Neuronal stem cell (in vitro differentiated cells): ENCODE results near the gene HOXB1. TPM values are rescaled to one million over a fixed set of nuclear protein-coding genes. Genes with fewer than 3 reads are reported as not detected.
"Not testable (repeated sequence)": the region's sequence is repeated elsewhere in the genome, so short reads cannot be mapped to it uniquely, and the experiment has no call there.

Source experiments
- DNase-seq: peaks from one replicate; pipeline ENCODE4 v3.0.0-alpha.2; 2013; ENCODE audit warnings: low spot score
- H2AFZ ChIP-seq: one replicate; pipeline ENCODE4 v1.6.1; 2013; ENCODE audit warnings: mild to moderate bottlenecking, low read length, inconsistent platforms
- H2AK5ac ChIP-seq: 2 replicates; pipeline ENCODE4 v1.6.1; 2013; ENCODE audit warnings: low read depth, mild to moderate bottlenecking, inconsistent platforms, low read length, moderate library complexity, mixed read lengths
- H2BK120ac ChIP-seq: 2 replicates; pipeline ENCODE4 v1.6.1; 2013; ENCODE audit warnings: low read depth, mild to moderate bottlenecking, inconsistent platforms, low read length, moderate library complexity, mixed read lengths
- H2BK12ac ChIP-seq: one replicate; pipeline ENCODE4 v1.6.1; 2013; ENCODE audit warnings: low read length, inconsistent platforms
- H2BK15ac ChIP-seq: 2 replicates; pipeline ENCODE4 v1.6.1; 2013; ENCODE audit warnings: mild to moderate bottlenecking, low read length, inconsistent platforms, mixed read lengths
- H2BK5ac ChIP-seq: one replicate; pipeline ENCODE4 v1.6.1; 2013; ENCODE audit warnings: inconsistent platforms, mild to moderate bottlenecking, low read length, moderate library complexity
- H3K14ac ChIP-seq: one replicate; pipeline ENCODE4 v1.6.1; 2013; ENCODE audit warnings: low read length, inconsistent platforms
- H3K18ac ChIP-seq: 2 replicates; pipeline ENCODE4 v1.6.1; 2013; ENCODE audit warnings: low read length, inconsistent platforms
- H3K23ac ChIP-seq: 2 replicates; pipeline ENCODE4 v1.6.1; 2013; ENCODE audit warnings: low read depth, mild to moderate bottlenecking, mixed read lengths, low read length, inconsistent platforms; ENCODE audit not compliant: poor library complexity
- H3K27ac ChIP-seq: replicated peaks from 3 replicates; pipeline ENCODE4 v1.5.1; 2013; ENCODE audit warnings: low read length, inconsistent platforms
- H3K27me3 ChIP-seq, 3 experiments: 2 replicates each; pipeline ENCODE4 v1.6.1; 2013; ENCODE audit warnings: low read length in 3 of 3, mild to moderate bottlenecking in 2 of 3, inconsistent platforms in 1 of 3, low read depth in 1 of 3, mixed read lengths in 1 of 3, moderate library complexity in 1 of 3; ENCODE audit not compliant: control insufficient read depth in 3 of 3, insufficient read depth in 3 of 3
- H3K36me3 ChIP-seq, 2 donors: replicated peaks in 1 of 2; 2 replicates each; pipeline ENCODE4 v1.6.1; 2013; ENCODE audit warnings: low read length in 2 of 2; ENCODE audit not compliant: control insufficient read depth in 2 of 2, insufficient read depth in 2 of 2
- H3K4ac ChIP-seq: 2 replicates; pipeline ENCODE4 v1.6.1; 2013; ENCODE audit warnings: inconsistent platforms, mild to moderate bottlenecking, low read length, moderate library complexity
- H3K4me1 ChIP-seq, 2 donors: 1 replicate in 1 of 2; 2 replicates in 1 of 2; pipeline ENCODE4 v1.6.1; 2013; ENCODE audit warnings: low read length in 2 of 2, low read depth in 1 of 2; ENCODE audit not compliant: control insufficient read depth in 2 of 2, insufficient read depth in 1 of 2
- H3K4me2 ChIP-seq: one replicate; pipeline ENCODE4 v1.6.1; 2013; ENCODE audit warnings: mild to moderate bottlenecking, low read length, inconsistent platforms; ENCODE audit not compliant: insufficient read depth, poor library complexity, severe bottlenecking
- H3K4me3 ChIP-seq, 2 donors: 2 replicates each; pipeline ENCODE4 v1.5.1; 2013; ENCODE audit warnings: low read length in 2 of 2, mild to moderate bottlenecking in 2 of 2, inconsistent platforms in 1 of 2, moderate library complexity in 1 of 2
- H3K79me1 ChIP-seq: one replicate; pipeline ENCODE4 v1.6.1; 2013; ENCODE audit warnings: low read depth, mild to moderate bottlenecking, inconsistent platforms, low read length, moderate library complexity
- H3K9ac ChIP-seq: one replicate; pipeline ENCODE4 v1.6.1; 2013; ENCODE audit warnings: mild to moderate bottlenecking, low read depth, low read length, inconsistent platforms; ENCODE audit not compliant: poor library complexity
- H3K9me3 ChIP-seq, 2 donors: replicated peaks in 1 of 2; 2 replicates each; pipeline versions ENCODE3 to v1.6.1; 2013; ENCODE audit warnings: low read length in 2 of 2, mild to moderate bottlenecking in 2 of 2, inconsistent platforms in 1 of 2, low read depth in 1 of 2, mixed read lengths in 1 of 2, moderate library complexity in 1 of 2; ENCODE audit not compliant: control insufficient read depth in 2 of 2, insufficient read depth in 1 of 2
- H4K8ac ChIP-seq: one replicate; pipeline ENCODE4 v1.6.1; 2013; ENCODE audit warnings: low read depth, mild to moderate bottlenecking, inconsistent platforms, low read length, moderate library complexity
- H4K91ac ChIP-seq: one replicate; pipeline ENCODE4 v1.6.1; 2013; ENCODE audit warnings: low read length, low read depth, mild to moderate bottlenecking, inconsistent platforms; ENCODE audit not compliant: poor library complexity
- WGBS, 2 donors: extraction: QIAGEN DNeasy Blood & Tissue Kit; methylation state at CpG; one replicate each; pipeline ENCODE4 v1.1.7; 2013; ENCODE audit warnings: missing lambda C conversion rate in 2 of 2, mixed read lengths in 1 of 2; ENCODE audit not compliant: insufficient read length in 2 of 2, insufficient replicate concordance in 1 of 2; ENCODE audit errors: extremely low coverage in 2 of 2; 5-methylcytosine and 5-hydroxymethylcytosine counted together
- small RNA-seq: library from polyadenylated mRNA; stranded (forward); fragments of <200 nt; extraction: miRNeasy Mini kit (QIAGEN cat#:217004); gene quantifications from one replicate; pipeline ENCODE3, GENCODE V24; 2013; ENCODE audit not compliant: insufficient read depth

Gene HOXB1

DNA sequence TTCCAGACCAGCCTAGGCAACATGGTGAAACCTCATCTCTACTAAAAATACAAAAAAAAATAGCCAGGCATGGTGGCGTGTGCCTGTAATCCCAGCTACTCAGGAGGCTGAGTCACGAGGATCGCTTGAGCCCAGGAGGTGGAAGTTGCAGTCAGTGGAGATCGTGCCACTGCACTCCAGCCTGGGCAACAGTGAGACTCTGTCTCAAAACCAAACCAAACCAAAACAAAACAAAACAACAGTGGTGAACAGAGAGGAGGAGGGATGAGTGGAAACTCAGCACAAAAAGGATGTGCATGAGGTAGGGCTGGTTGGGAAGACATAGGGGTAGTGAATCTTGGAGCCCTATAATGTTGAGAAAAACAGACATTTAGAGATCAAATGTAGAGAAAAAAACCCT, 48.5 kb downstream of the HOXB1 start:
- not testable (repeated sequence) for H3K14ac ChIP-seq, H3K27ac ChIP-seq, H3K36me3 ChIP-seq, H3K4me2 ChIP-seq, H2AK5ac ChIP-seq, H2BK5ac ChIP-seq, H3K27me3 ChIP-seq, H2BK120ac ChIP-seq, H3K9me3 ChIP-seq, DNase-seq, H3K9ac ChIP-seq, H3K79me1 ChIP-seq, H3K18ac ChIP-seq, H3K23ac ChIP-seq, H3K4ac ChIP-seq, H2BK15ac ChIP-seq, H4K8ac ChIP-seq, H2AFZ ChIP-seq, H3K4me3 ChIP-seq, H3K4me1 ChIP-seq, H4K91ac ChIP-seq, H2BK12ac ChIP-seq
- WGBS, 2 donors, result no CpG with 5 or more reads among the region's 4 CpGs

- H3K27me3 ChIP-seq, result peaks cover 0 to 10% (median 0%) of the 10 kb centered on the region in 3 experiments
- H3K27ac ChIP-seq, result no peak overlapping the region
- no peak overlapping the region for H3K4me2 ChIP-seq
- no peak overlapping the region for H4K91ac ChIP-seq
- no peaks in the 10 kb centered on the region for H3K36me3 ChIP-seq
- no peaks in the 10 kb centered on the region for H3K9me3 ChIP-seq
- H2BK5ac ChIP-seq, result no peak overlapping the region
- no peak overlapping the region for H3K4me3 ChIP-seq
- H3K4me1 ChIP-seq, result no peaks in the 10 kb centered on the region
- H3K9ac ChIP-seq, result no peak overlapping the region
- no peak overlapping the region for H3K23ac ChIP-seq
- H3K14ac ChIP-seq, result no peak overlapping the region
- H2AK5ac ChIP-seq, result no peak overlapping the region
- no peak for DNase-seq
- no peak overlapping the region for H3K18ac ChIP-seq
- no peak overlapping the region for H2AFZ ChIP-seq
- H2BK15ac ChIP-seq, result no peak overlapping the region
- no peak overlapping the region for H4K8ac ChIP-seq
- no peaks in the 10 kb centered on the region for H3K79me1 ChIP-seq
- H2BK12ac ChIP-seq, result no peak overlapping the region
- no peak overlapping the region for H3K4ac ChIP-seq
- no CpG with 5 or more reads among the region's 2 CpGs for WGBS, 2 donors
- H2BK120ac ChIP-seq, result no peak overlapping the region
Observed at GRCh38 chr17:48479014-48479402, 51.8 kb downstream of the HOXB1 start.

Small RNA genes lying within 50 kb of the gene (small RNA-seq; reads per million reads assigned to genes)
- not detected for gene RF00019
